SK-N-MC (cell line): ENCODE measurements around the gene RASSF7.
A peak's percentile ranks its signal among the peaks of the same experiment; 100 is the strongest.

Experiments used
- DNase-seq: peaks from one replicate; pipeline ENCODE4 v3.0.0-alpha.2; 2011; ENCODE audit warnings: low read depth, low spot score
- H3K27ac ChIP-seq: fragments of 200-600 bp; sonication (generic); 2 replicates; pipeline ENCODE4 v1.5.1; 2016; ENCODE audit warnings: mixed run types
- H3K36me3 ChIP-seq: fragments of 200-600 bp; sonication (generic); 2 replicates; pipeline ENCODE4 v1.6.1; 2017; ENCODE audit warnings: antibody characterized with exemption, low read length, mixed read lengths; ENCODE audit not compliant: insufficient read depth
- H3K4me3 ChIP-seq: fragments of 200-600 bp; sonication (generic); 2 replicates; pipeline ENCODE4 v1.5.1; 2016
- H3K9ac ChIP-seq: fragments of 200-600 bp; sonication (generic); 2 replicates; pipeline ENCODE4 v1.8.0; 2017; ENCODE audit warnings: mixed run types, mixed read lengths; ENCODE audit not compliant: insufficient read length
- H3K9me3 ChIP-seq: fragments of 200-600 bp; sonication (generic); 2 replicates; pipeline ENCODE4 v1.6.1; 2017; ENCODE audit warnings: low read depth, mild to moderate bottlenecking, antibody characterized with exemption, low read length, moderate library complexity, mixed read lengths
- EZH2 ChIP-seq: fragments of 200-600 bp; sonication (generic); IDR thresholded peaks from one replicate; pipeline ENCODE4 v1.6.1; 2017; ENCODE audit warnings: antibody characterized with exemption
- FOXP2 ChIP-seq: optimal IDR thresholded peaks from 2 replicates; pipeline ENCODE3; 2011; ENCODE audit warnings: mild to moderate bottlenecking, moderate library complexity; ENCODE audit not compliant: insufficient read depth; ENCODE audit errors: extremely low read length, control extremely low read depth
- POLR2AphosphoS5 ChIP-seq: IDR thresholded peaks from 2 replicates; pipeline ENCODE4 v1.6.1; 2012; ENCODE audit warnings: mild to moderate bottlenecking, low read depth, low read length, borderline replicate concordance

The RASSF7 gene

DNA sequence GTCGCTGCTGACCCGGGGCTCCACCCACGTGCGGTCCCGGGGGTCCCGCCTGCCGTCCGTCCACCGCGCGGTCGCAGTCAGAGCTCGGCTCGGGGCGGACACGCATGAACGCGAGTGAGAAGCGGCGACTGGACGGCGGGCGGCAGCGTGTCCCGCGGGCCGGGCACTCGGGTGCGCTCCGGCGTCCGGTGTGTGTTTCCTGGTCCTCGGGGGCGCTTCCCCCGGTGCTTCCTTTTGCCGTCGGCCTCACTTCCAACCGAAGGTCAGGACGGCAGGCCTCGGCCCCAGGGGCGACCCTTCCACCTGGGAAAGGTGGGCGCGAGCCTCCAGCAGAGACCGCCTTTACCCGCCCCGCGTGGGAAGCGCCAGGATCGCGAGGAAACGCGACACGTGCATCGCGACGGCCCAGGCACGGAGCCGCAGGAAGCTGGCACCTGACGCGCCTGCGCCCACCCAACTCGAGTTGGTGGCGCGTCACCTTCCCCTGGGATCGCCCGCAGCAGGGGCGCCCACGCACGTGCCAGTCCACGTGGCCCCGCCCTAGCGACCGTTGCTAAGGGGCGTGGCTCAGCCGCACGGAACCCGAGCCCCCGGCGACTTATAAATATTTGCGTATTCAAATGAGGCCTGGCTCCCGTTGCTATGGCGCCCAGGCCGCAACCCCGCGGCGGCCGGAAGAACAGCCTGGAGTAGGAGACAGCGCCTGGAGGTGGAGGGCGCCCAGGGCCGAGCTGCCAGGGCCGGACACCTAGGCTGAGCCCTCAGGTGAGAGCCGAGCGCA is 23.7 kb upstream of the RASSF7 start, which contains the start of gene LRRC56:
TSS of gene LRRC56 (plus strand) at position 687 of the 781 bp plus-strand sequence. CDS start 3,158 bp downstream, outside the sequence.
- TF ChIP-seq POLR2AphosphoS5 = peak; percentile 59; the same call in 1 of the 2 replicates
- no peak for TF ChIP-seq EZH2
- no peak within 1 kb of the TSS for H3K9ac ChIP-seq
- peak; percentile 50 for DNase-seq
- H3K4me3 ChIP-seq = peak within 1 kb of the TSS; percentile 89
- peak within 1 kb of the TSS; percentile 86 for H3K27ac ChIP-seq
- H3K36me3 ChIP-seq = peaks cover 13% of the 10 kb centered on the region; the same call in 1 of the 2 replicates
- no peaks in the 10 kb centered on the region for H3K9me3 ChIP-seq

DNA sequence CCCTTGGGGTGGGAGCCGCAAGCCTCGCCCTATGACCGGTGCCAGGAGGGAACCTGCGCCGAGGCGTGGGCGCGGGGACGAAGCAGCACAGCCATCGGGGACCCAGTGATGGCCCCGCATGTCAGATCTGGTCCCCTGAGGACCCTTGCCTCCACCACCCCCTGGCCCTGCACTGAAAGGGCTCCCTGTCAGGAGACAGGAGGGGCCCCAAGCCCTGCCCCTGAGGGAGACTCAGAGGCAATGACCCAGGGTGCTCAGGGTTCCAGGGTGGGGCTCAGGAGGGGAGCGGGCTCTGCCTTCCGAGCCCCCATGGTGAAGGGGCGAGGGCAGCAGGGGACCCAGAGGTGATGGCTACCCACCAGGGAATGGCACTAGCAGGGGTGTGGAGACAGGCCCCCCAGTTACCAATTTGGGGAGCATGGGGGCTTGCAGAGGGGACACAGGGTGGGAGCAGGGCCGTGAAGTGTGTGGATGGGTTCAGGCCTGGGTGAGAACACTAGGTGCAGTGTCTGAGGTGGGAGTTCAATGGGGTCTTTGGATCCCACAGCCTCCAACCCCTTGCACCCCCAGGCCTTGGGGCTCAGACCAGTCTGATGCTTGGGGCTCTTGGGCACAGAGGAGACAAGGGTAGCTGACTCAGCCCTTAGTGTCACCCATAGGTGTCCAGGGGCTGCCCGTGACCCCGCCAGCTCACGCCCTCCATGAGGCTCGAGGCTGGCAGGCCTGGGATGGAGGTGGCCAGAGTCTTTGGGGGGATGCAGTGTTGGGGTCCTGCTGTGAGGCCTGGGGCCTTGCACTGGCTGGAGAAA is 22.9 kb upstream of the RASSF7 start:
- TF ChIP-seq EZH2 (no peak), FOXP2 (no peak), POLR2AphosphoS5 (no peak)

DNA sequence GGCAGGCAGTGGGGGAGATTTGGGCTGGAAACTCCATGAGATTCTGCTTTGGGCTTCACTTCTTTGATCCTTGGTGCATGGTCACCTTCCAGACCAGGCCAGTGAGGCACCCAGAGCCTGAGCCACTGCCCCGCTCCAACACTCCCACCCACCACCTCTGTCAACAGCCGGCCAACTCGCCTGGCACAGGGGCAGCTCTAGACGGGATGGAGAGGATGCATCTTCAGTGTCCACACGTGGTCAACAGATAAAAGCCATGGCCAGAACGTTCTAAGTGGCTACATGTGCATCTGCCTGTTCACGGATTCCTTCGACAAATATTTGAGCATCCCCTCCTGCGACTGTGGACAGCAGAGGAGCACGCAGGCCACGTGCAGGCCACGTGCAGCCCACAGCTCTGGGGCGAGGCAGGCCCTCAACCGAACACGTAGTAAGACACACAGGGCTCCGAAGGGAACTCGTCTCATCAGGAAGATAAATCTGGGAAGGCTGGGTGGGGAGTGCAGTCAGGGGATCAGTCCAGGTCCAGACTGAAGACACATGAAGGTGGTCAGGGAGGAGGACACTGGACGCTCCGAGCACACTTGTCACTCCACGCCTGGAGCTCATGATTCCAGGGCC is 22.2 kb upstream of the RASSF7 start:
- Histone ChIP-seq H3K27ac (no peak overlapping the region), H3K9me3 (no peaks in the 10 kb centered on the region), H3K4me3 (no peak overlapping the region), H3K9ac (no peak overlapping the region), H3K36me3 (peaks cover 3% of the 10 kb centered on the region; the same call in 1 of the 2 replicates)
- TF ChIP-seq POLR2AphosphoS5 (no peak), EZH2 (no peak), FOXP2 (no peak)
- DNase-seq = no peak

More for the DNA sequence above, 22.9 kb upstream of the RASSF7 start:
- H3K36me3 ChIP-seq = peaks cover 8% of the 10 kb centered on the region; the same call in 1 of the 2 replicates
- H3K9ac ChIP-seq = no peak overlapping the region
- no peak for DNase-seq
- peak overlapping the region; percentile 76 for H3K4me3 ChIP-seq
- H3K9me3 ChIP-seq = no peaks in the 10 kb centered on the region
- peak overlapping the region; percentile 42 for H3K27ac ChIP-seq

DNA sequence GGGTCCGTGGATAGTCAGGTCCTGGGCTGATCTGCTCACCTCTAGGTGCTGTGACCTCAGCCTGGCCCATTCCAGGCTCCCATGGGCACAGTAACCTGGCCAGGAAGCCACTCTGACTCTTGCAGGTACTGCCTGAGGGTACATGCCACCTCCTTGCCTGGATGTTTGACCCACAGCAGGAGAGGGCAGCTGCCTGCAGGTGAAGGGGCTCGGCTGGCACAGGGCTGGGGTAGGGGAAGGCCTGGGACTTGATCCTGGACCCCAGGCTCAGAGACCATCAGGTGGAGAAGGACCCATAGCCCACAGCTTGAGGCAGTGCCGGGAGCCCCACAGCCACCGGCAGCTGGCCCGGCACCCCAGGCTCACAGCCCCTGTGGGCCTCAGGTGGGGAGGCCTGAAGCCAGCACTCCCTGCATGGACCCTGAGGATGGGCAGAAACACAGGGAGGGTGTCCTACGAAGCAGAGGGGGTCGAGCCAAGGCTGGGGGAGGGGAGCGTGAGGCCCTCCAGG is 20.7 kb upstream of the RASSF7 start:
- H3K4me3 ChIP-seq = no peak overlapping the region
- no peak overlapping the region for H3K9ac ChIP-seq
- no peaks in the 10 kb centered on the region for H3K36me3 ChIP-seq
- DNase-seq = no peak
- TF ChIP-seq POLR2AphosphoS5 (no peak), FOXP2 (no peak), EZH2 (no peak)
- no peak overlapping the region for H3K27ac ChIP-seq
- H3K9me3 ChIP-seq = no peaks in the 10 kb centered on the region

DNA sequence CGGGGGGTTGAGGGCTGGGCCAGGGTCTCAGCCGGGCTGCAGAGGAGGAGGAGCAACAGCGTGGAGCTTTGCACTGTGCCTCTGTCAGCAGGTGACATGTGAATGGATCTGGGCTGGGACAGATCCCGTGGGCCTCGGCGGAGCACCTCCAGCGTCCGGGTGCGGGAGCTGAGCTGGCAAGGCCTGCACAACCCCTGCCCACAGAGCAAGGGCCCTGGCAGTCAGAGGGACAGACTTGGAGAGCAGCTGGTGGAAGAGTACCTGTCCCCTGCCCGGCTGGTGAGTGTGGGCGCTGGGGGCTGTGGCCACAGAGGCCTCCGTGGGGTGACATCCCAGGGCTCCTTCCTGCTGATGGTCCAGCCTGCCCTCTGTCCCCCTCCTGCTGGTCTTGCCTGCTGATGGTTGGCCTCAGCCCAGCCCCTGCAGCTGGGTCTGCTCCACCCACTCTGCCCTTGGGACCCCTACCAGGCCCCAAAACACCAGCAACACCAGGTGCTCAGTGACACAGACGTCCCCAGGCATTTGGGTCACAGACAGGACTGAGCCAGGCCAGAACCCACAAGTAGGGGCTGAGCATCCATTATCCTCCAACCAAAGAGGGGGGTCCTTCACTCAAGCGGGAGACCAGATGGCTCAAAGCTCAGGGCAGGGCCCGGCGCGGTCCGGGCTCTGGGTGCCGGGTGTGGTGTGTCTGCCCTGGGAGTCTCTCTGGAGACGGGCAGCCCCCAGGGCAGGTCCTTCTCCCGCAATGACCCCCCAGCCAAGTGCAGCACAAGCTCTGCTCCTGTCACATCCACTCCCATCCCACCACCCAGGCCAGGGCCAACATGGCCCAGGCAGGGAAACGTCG is 20.0 kb upstream of the RASSF7 start:
- Histone ChIP-seq H3K9ac (no peak overlapping the region), H3K9me3 (no peaks in the 10 kb centered on the region), H3K27ac (no peak overlapping the region), H3K36me3 (no peaks in the 10 kb centered on the region), H3K4me3 (no peak overlapping the region)
- no peak for DNase-seq
- no peak for TF ChIP-seq POLR2AphosphoS5
- TF ChIP-seq EZH2 = no peak
- TF ChIP-seq FOXP2 = no peak

DNA sequence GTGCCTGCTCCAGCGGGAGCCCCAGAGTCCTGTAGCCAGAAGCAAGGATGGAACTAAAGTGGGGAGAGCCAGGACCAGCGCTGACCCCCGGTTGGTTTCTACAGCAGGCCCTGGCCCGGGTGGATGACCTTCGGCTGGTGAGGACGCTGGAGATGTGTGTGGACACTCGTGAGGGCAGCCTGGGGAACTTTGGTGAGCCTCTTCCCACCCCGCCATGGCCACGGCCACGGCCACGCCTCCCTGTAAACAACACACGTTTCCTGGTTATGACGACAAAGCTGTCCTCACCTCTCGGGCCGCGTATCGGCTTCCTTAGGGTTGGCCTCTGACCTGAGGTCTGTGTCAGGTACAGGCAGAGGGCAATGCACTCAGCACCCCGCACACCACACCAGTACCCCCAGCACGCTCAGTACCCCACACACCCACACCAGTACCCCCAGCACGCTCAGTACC is 19.3 kb upstream of the RASSF7 start:
- no peak for DNase-seq
- no peaks in the 10 kb centered on the region for H3K9me3 ChIP-seq
- TF ChIP-seq POLR2AphosphoS5 (no peak), FOXP2 (no peak), EZH2 (no peak)
- H3K9ac ChIP-seq = no peak overlapping the region
- no peak overlapping the region for H3K4me3 ChIP-seq
- H3K36me3 ChIP-seq = no peaks in the 10 kb centered on the region
- H3K27ac ChIP-seq = no peak overlapping the region

DNA sequence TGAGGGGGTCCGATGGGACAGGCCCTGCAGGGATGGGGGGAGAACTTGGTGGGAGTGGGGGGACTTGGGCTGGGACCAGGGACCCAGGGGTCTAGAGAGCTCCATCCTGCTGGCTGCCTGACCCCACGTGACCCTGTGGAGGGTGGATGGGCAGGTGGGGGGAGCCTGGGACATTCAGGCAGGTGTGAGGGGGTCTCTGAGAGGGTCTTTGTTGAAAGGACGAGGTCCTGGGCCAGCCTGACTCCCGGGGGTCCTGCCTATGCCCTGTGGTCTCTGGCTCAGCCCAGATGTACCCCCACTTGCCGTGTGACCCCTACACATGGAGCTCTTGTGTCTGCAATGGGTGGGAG is 16.0 kb upstream of the RASSF7 start:
- DNase-seq = no peak
- Histone ChIP-seq H3K36me3 (no peaks in the 10 kb centered on the region), H3K9me3 (no peaks in the 10 kb centered on the region), H3K27ac (no peak overlapping the region), H3K4me3 (no peak overlapping the region), H3K9ac (no peak overlapping the region)
- TF ChIP-seq POLR2AphosphoS5 (no peak), EZH2 (no peak), FOXP2 (no peak)
